Kidney epithelial cell (primary cell): ENCODE results near the gene ROM1. TPM values are rescaled to one million over a fixed set of nuclear protein-coding genes. Genes with fewer than 3 reads are reported as not detected.
"Not testable (repeated sequence)": the region's sequence is repeated elsewhere in the genome, so short reads cannot be mapped to it uniquely, and the experiment has no call there.

Experiments used
- DNase-seq: peaks from one replicate; pipeline ENCODE4 v3.0.0-alpha.2; 2010; ENCODE audit warnings: low read depth
- H3K27me3 ChIP-seq: 2 replicates; pipeline ENCODE4 v1.6.0; 2011; ENCODE audit warnings: low read length; ENCODE audit not compliant: control insufficient read depth, insufficient read depth
- H3K36me3 ChIP-seq: 2 replicates; pipeline ENCODE4 v1.5.1; 2011; ENCODE audit warnings: low read length; ENCODE audit not compliant: control insufficient read depth, insufficient read depth
- H3K4me3 ChIP-seq: 2 replicates; pipeline ENCODE4 v1.5.1; 2011; ENCODE audit warnings: low read depth, mild to moderate bottlenecking, control low read depth, low read length
- CTCF ChIP-seq: IDR thresholded peaks from 2 replicates; pipeline ENCODE4 v1.5.1; 2011; ENCODE audit warnings: mild to moderate bottlenecking, moderate library complexity, low read length, control low read depth, inconsistent platforms; ENCODE audit not compliant: insufficient read depth, poor library complexity, severe bottlenecking
- total RNA-seq: library from RNA; depleted of rRNA; stranded (reverse); fragments of >200 nt; gene quantifications from 2 replicates; pipeline ENCODE4 v1.2.3, GENCODE V29; 2015

The ROM1 gene
- 0.55 and 1.4 TPM in 2 replicates for total RNA-seq

- TF ChIP-seq CTCF, result peak; percentile 63
- Histone ChIP-seq H3K36me3 (no peaks in the 10 kb centered on the region), H3K4me3 (peak within 1 kb of the TSS; percentile 54), H3K27me3 (no peaks in the 10 kb centered on the region)
- DNase-seq, result no peak
These were observed at the start of gene ROM1, which contains the start of gene EML3 for GRCh38 chr11:62612366-62613290. Gene ROM1 (plus strand): TSS chr11:62613257. CDS start chr11:62613282, 25 bp downstream. Gene EML3 (minus strand): TSS chr11:62612775. CDS start chr11:62612457, 318 bp downstream.

GRCh38 chr11:62565100-62565802 lies 47.8 kb upstream of the ROM1 start:
- Histone ChIP-seq H3K27me3 (no peaks in the 10 kb centered on the region), H3K36me3 (peaks cover under 1% of the 10 kb centered on the region), H3K4me3 (no peak overlapping the region)
- no peak for DNase-seq
- no peak for TF ChIP-seq CTCF

- Histone ChIP-seq H3K36me3 (peaks cover 4% of the 10 kb centered on the region), H3K27me3 (no peaks in the 10 kb centered on the region), H3K4me3 (no peak overlapping the region)
- no peak for DNase-seq
- no peak for TF ChIP-seq CTCF
These were observed 46.8 kb upstream of the ROM1 start for GRCh38 chr11:62566247-62566646.

GRCh38 chr11:62567018-62567633 lies 45.9 kb upstream of the ROM1 start:
- Histone ChIP-seq H3K27me3 (no peaks in the 10 kb centered on the region), H3K4me3 (no peak overlapping the region), H3K36me3 (peaks cover 5% of the 10 kb centered on the region)
- no peak for TF ChIP-seq CTCF
- DNase-seq, result no peak

- no peak for TF ChIP-seq CTCF
- no peak for DNase-seq
- Histone ChIP-seq H3K36me3 (peaks cover 5% of the 10 kb centered on the region), H3K4me3 (no peak overlapping the region), H3K27me3 (no peaks in the 10 kb centered on the region)
These were observed 43.4 kb upstream of the ROM1 start for GRCh38 chr11:62569611-62570010.

- not testable (repeated sequence) for DNase-seq, H3K4me3 ChIP-seq, H3K27me3 ChIP-seq, H3K36me3 ChIP-seq
These were observed 42.2 kb upstream of the ROM1 start for GRCh38 chr11:62570903-62571302.

- H3K36me3 ChIP-seq, DNase-seq, H3K4me3 ChIP-seq, H3K27me3 ChIP-seq: not testable (repeated sequence)
These were observed 41.6 kb upstream of the ROM1 start for GRCh38 chr11:62571493-62571892.
